ENCODE data around the gene FAM168B.
"Not testable (repeated sequence)": the region's sequence is repeated elsewhere in the genome, so short reads cannot be mapped to it uniquely, and the experiment has no call there.

FAM168B gene

GRCh38 chr2:131121464-131121863, 28.2 kb upstream of the FAM168B start:
- no peaks in the 10 kb centered on the region for H3K9me3 ChIP-seq (ENCODE audit: control insufficient read depth, low read length)
- H3K36me3 ChIP-seq (ENCODE audit: control insufficient read depth, insufficient read depth, low read length) = peaks cover 51% of the 10 kb centered on the region
- no peak overlapping the region for H3K4me3 ChIP-seq (ENCODE audit: extremely low read depth, insufficient read depth, low read length, poor library complexity, severe bottlenecking)
- no peak overlapping the region for H3K27ac ChIP-seq (ENCODE audit: low read depth, low read length, severe bottlenecking)
- 97 to 98% methylated on average over 4 of the region's 4 CpGs for WGBS, 2 experiments (ENCODE audit: insufficient coverage in 2 of 2)
- no peaks in the 10 kb centered on the region for H3K4me1 ChIP-seq (ENCODE audit: control insufficient read depth, insufficient read depth, low read length, poor library complexity, severe bottlenecking)

- H3K9me3 ChIP-seq (ENCODE audit: control insufficient read depth, low read length) = no peaks in the 10 kb centered on the region
- H3K36me3 ChIP-seq (ENCODE audit: control insufficient read depth, insufficient read depth, low read length) = peaks cover 51% of the 10 kb centered on the region
- no peak overlapping the region for H3K4me3 ChIP-seq (ENCODE audit: extremely low read depth, insufficient read depth, low read length, poor library complexity, severe bottlenecking)
- H3K27ac ChIP-seq (ENCODE audit: low read depth, low read length, severe bottlenecking) = no peak overlapping the region
- 86 to 95% methylated on average over 4 to 8 of the region's 12 CpGs for WGBS, 2 experiments (ENCODE audit: insufficient coverage in 2 of 2)
- no peaks in the 10 kb centered on the region for H3K4me1 ChIP-seq (ENCODE audit: control insufficient read depth, insufficient read depth, low read length, poor library complexity, severe bottlenecking)
Measured at GRCh38 chr2:131120815-131121317, 27.6 kb upstream of the FAM168B start.

GRCh38 chr2:131115752-131116151, 22.5 kb upstream of the FAM168B start:
- Histone ChIP-seq H3K36me3 (ENCODE audit: control insufficient read depth, insufficient read depth, low read length) (peaks cover 60% of the 10 kb centered on the region), H3K9me3 (ENCODE audit: control insufficient read depth, low read length) (no peaks in the 10 kb centered on the region), H3K4me3 (ENCODE audit: extremely low read depth, insufficient read depth, low read length, poor library complexity, severe bottlenecking) (no peak overlapping the region), H3K4me1 (ENCODE audit: control insufficient read depth, insufficient read depth, low read length, poor library complexity, severe bottlenecking) (no peaks in the 10 kb centered on the region), H3K27ac (ENCODE audit: low read depth, low read length, severe bottlenecking) (no peak overlapping the region)

- 83 to 100% methylated on average over 1 of the region's 3 CpGs for WGBS, 2 experiments (ENCODE audit: insufficient coverage in 2 of 2)
Measured at GRCh38 chr2:131114950-131115349, 21.7 kb upstream of the FAM168B start.

GRCh38 chr2:131113566-131114227, 20.4 kb upstream of the FAM168B start:
- WGBS, 2 experiments (ENCODE audit: insufficient coverage in 2 of 2) = 92 to 100% methylated on average over 5 of the region's 7 CpGs
- no peaks in the 10 kb centered on the region for H3K9me3 ChIP-seq (ENCODE audit: control insufficient read depth, low read length)
- H3K4me1 ChIP-seq (ENCODE audit: control insufficient read depth, insufficient read depth, low read length, poor library complexity, severe bottlenecking) = no peaks in the 10 kb centered on the region
- H3K36me3 ChIP-seq (ENCODE audit: control insufficient read depth, insufficient read depth, low read length) = peaks cover 62% of the 10 kb centered on the region
- no peak overlapping the region for H3K4me3 ChIP-seq (ENCODE audit: extremely low read depth, insufficient read depth, low read length, poor library complexity, severe bottlenecking)
- H3K27ac ChIP-seq (ENCODE audit: low read depth, low read length, severe bottlenecking) = no peak overlapping the region

More at GRCh38 chr2:131114950-131115349, 21.7 kb upstream of the FAM168B start:
- H3K27ac ChIP-seq (ENCODE audit: low read depth, low read length, severe bottlenecking); H3K9me3 ChIP-seq (ENCODE audit: control insufficient read depth, low read length); H3K4me3 ChIP-seq (ENCODE audit: extremely low read depth, insufficient read depth, low read length, poor library complexity, severe bottlenecking); H3K4me1 ChIP-seq (ENCODE audit: control insufficient read depth, insufficient read depth, low read length, poor library complexity, severe bottlenecking): not testable (repeated sequence)
- peaks cover 59% of the 10 kb centered on the region for H3K36me3 ChIP-seq (ENCODE audit: control insufficient read depth, insufficient read depth, low read length)

- 83% methylated on average over 1 of the region's 2 CpGs; no CpG with 5 or more reads in 1 of the 2 experiments for WGBS, 2 experiments (ENCODE audit: insufficient coverage in 2 of 2)
- H3K27ac ChIP-seq (ENCODE audit: low read depth, low read length, severe bottlenecking) = no peak overlapping the region
- H3K9me3 ChIP-seq (ENCODE audit: control insufficient read depth, low read length) = no peaks in the 10 kb centered on the region
- H3K36me3 ChIP-seq (ENCODE audit: control insufficient read depth, insufficient read depth, low read length) = peaks cover 73% of the 10 kb centered on the region
- no peaks in the 10 kb centered on the region for H3K4me1 ChIP-seq (ENCODE audit: control insufficient read depth, insufficient read depth, low read length, poor library complexity, severe bottlenecking)
- H3K4me3 ChIP-seq (ENCODE audit: extremely low read depth, insufficient read depth, low read length, poor library complexity, severe bottlenecking) = no peak overlapping the region
Measured at GRCh38 chr2:131112529-131112928, 19.3 kb upstream of the FAM168B start.

GRCh38 chr2:131105950-131106801, 12.9 kb upstream of the FAM168B start:
- no peaks in the 10 kb centered on the region for H3K9me3 ChIP-seq (ENCODE audit: control insufficient read depth, low read length)
- peaks cover 7% of the 10 kb centered on the region for H3K4me1 ChIP-seq (ENCODE audit: control insufficient read depth, insufficient read depth, low read length, poor library complexity, severe bottlenecking)
- H3K27ac ChIP-seq (ENCODE audit: low read depth, low read length, severe bottlenecking) = peak overlapping the region; percentile 78
- peak overlapping the region; percentile 97 for H3K4me3 ChIP-seq (ENCODE audit: extremely low read depth, insufficient read depth, low read length, poor library complexity, severe bottlenecking)
- WGBS, 2 experiments (ENCODE audit: insufficient coverage in 2 of 2) = 0 to 10% methylated on average over 4 to 15 of the region's 19 CpGs
- H3K36me3 ChIP-seq (ENCODE audit: control insufficient read depth, insufficient read depth, low read length) = peaks cover 25% of the 10 kb centered on the region

- Histone ChIP-seq H3K4me3 (ENCODE audit: extremely low read depth, insufficient read depth, low read length, poor library complexity, severe bottlenecking) (peak within 1 kb of the TSS; percentile 97), H3K27ac (ENCODE audit: low read depth, low read length, severe bottlenecking) (peak within 1 kb of the TSS; percentile 78), H3K4me1 (ENCODE audit: control insufficient read depth, insufficient read depth, low read length, poor library complexity, severe bottlenecking) (peaks cover 7% of the 10 kb centered on the region), H3K9me3 (ENCODE audit: control insufficient read depth, low read length) (no peaks in the 10 kb centered on the region), H3K36me3 (ENCODE audit: control insufficient read depth, insufficient read depth, low read length) (peaks cover 20% of the 10 kb centered on the region)
- WGBS, 2 experiments (ENCODE audit: insufficient coverage in 2 of 2) = 0% methylated on average over 58 to 65 of the region's 66 CpGs
Measured at GRCh38 chr2:131105156-131105949, 12.1 kb upstream of the FAM168B start, which contains the start of gene PLEKHB2. Gene PLEKHB2, plus strand, starts transcription at chr2:131105336. Its CDS starts 15,606 bp downstream, at chr2:131120942.

GRCh38 chr2:131104487-131105155, 11.4 kb upstream of the FAM168B start:
- Histone ChIP-seq H3K4me1 (ENCODE audit: control insufficient read depth, insufficient read depth, low read length, poor library complexity, severe bottlenecking) (peaks cover 7% of the 10 kb centered on the region), H3K27ac (ENCODE audit: low read depth, low read length, severe bottlenecking) (peak overlapping the region; percentile 78), H3K36me3 (ENCODE audit: control insufficient read depth, insufficient read depth, low read length) (peaks cover 17% of the 10 kb centered on the region), H3K4me3 (ENCODE audit: extremely low read depth, insufficient read depth, low read length, poor library complexity, severe bottlenecking) (peak overlapping the region; percentile 97), H3K9me3 (ENCODE audit: control insufficient read depth, low read length) (no peaks in the 10 kb centered on the region)
- 10 to 13% methylated on average over 11 to 15 of the region's 20 CpGs for WGBS, 2 experiments (ENCODE audit: insufficient coverage in 2 of 2)

- peaks cover 7% of the 10 kb centered on the region for H3K4me1 ChIP-seq (ENCODE audit: control insufficient read depth, insufficient read depth, low read length, poor library complexity, severe bottlenecking)
- peaks cover 9% of the 10 kb centered on the region for H3K36me3 ChIP-seq (ENCODE audit: control insufficient read depth, insufficient read depth, low read length)
- H3K4me3 ChIP-seq (ENCODE audit: extremely low read depth, insufficient read depth, low read length, poor library complexity, severe bottlenecking) = no peak overlapping the region
- no peaks in the 10 kb centered on the region for H3K9me3 ChIP-seq (ENCODE audit: control insufficient read depth, low read length)
- WGBS, 2 experiments (ENCODE audit: insufficient coverage in 2 of 2) = no CpG with 5 or more reads among the region's 2 CpGs
- no peak overlapping the region for H3K27ac ChIP-seq (ENCODE audit: low read depth, low read length, severe bottlenecking)
Measured at GRCh38 chr2:131103165-131103564, 9.9 kb upstream of the FAM168B start.

All from mesodermal cell (in vitro differentiated cells).